ENCODE data around the gene CIART. TPM values are rescaled to one million over a fixed set of nuclear protein-coding genes. Genes with fewer than 3 reads are reported as not detected.

The CIART gene, protein sequence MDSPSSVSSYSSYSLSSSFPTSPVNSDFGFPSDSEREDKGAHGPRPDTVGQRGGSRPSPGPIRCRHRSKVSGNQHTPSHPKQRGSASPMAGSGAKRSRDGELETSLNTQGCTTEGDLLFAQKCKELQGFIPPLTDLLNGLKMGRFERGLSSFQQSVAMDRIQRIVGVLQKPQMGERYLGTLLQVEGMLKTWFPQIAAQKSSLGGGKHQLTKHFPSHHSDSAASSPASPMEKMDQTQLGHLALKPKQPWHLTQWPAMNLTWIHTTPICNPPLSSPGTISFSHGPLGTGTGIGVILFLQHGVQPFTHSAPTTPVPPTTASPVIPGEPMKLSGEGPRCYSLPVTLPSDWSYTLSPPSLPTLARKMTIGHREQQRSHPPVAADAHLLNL
- 1.8 to 3.5 TPM (median 2.5 TPM) in 5 replicates for total RNA-seq (2022; extraction: Qiagen RNA extraction)

GRCh38 chr1:150281758-150282557 lies at the start of gene CIART:
CIART (plus strand) TSS chr1:150282554; CDS start chr1:150283268, 714 bp downstream.

GRCh38 chr1:150235852-150236613 lies 46.3 kb upstream of the CIART start, which contains the start of gene ANP32E:
ANP32E (minus strand) TSS chr1:150236112; CDS start chr1:150235786, 326 bp downstream.

GRCh38 chr1:150257624-150258585 lies 24.4 kb upstream of the CIART start, which contains the start of gene CA14:
CA14 (plus strand) TSS chr1:150257774; CDS start chr1:150258129, 355 bp downstream.

DNA sequence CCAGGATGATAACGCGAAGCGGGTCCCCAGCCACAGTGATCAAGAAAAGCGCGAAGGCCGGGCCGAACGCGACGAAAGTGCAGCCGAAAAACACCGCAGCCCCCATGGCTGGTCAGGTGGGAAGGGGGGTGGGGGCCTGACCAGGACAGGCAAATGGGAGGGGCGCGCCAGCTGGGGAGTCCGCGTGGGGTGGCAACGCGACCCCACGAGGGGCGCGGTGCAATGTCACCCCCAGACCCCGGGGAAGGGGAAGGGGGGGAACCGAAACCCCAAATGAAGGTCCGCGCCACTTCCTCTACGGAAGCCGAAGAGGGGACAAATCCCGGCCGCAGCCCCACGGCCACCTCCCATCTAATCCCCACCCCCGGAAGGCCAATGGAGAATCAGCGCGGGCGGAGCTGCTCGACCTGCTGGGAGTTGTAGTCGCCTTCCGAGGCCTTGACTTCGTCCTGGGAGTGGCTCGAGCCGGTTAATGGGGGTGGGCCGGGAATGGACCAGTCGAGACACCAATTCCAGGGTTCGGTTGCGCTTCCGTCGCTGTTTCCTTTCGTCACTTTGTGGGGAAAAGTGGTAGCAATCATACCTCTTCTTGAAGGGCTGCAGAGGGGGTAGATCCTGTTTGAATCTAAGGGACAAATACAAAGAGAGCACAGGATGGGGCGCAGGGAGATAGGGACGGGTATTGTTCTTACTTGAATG lies 13.5 kb upstream of the CIART start, which contains the start of gene APH1A:
TSS of gene APH1A (minus strand) at position 312 of the 699 bp plus-strand sequence. CDS start at position 106, 206 bp downstream.

GRCh38 chr1:150293433-150294253 lies 11.3 kb downstream of the CIART start, which contains the start of gene MRPS21:
MRPS21 (plus strand) TSS chr1:150293861; CDS start chr1:150294367, 506 bp downstream.

Other genes starting within 250 kb of the CIART start
- 14.4 to 15.7 TPM (median 14.6 TPM) in 5 replicates for gene VPS45, start 214.8 kb upstream of the CIART start, total RNA-seq (2022; extraction: Qiagen RNA extraction)
- 5.0 to 7.0 TPM (median 6.7 TPM) in 5 replicates for gene PLEKHO1, start 132.6 kb upstream of the CIART start, total RNA-seq (2022; extraction: Qiagen RNA extraction)
- gene ANP32E, start 46.4 kb upstream of the CIART start, total RNA-seq (2022; extraction: Qiagen RNA extraction) = 33.2 to 53.2 TPM (median 41.0 TPM) in 5 replicates
- gene CA14, start 24.8 kb upstream of the CIART start, total RNA-seq (2022; extraction: Qiagen RNA extraction) = not detected in 5 replicates
- 137 to 147 TPM (median 146 TPM) in 5 replicates for gene APH1A, start 13.5 kb upstream of the CIART start, total RNA-seq (2022; extraction: Qiagen RNA extraction)
- gene C1orf54, start 9.8 kb upstream of the CIART start, total RNA-seq (2022; extraction: Qiagen RNA extraction) = 0.21 to 0.63 TPM (median 0.32 TPM) in 5 replicates
- gene MRPS21, start 11.3 kb downstream of the CIART start, total RNA-seq (2022; extraction: Qiagen RNA extraction) = 77.6 to 88.6 TPM (median 83.9 TPM) in 5 replicates
- 47.0 to 53.5 TPM (median 51.6 TPM) in 5 replicates for gene PRPF3, start 39.0 kb downstream of the CIART start, total RNA-seq (2022; extraction: Qiagen RNA extraction)
- gene RPRD2, start 81.6 kb downstream of the CIART start, total RNA-seq (2022; extraction: Qiagen RNA extraction) = 12.9 to 13.6 TPM (median 13.3 TPM) in 5 replicates
- gene TARS2, start 204.9 kb downstream of the CIART start, total RNA-seq (2022; extraction: Qiagen RNA extraction) = 21.6 to 23.6 TPM (median 22.4 TPM) in 5 replicates
- gene ECM1, start 225.6 kb downstream of the CIART start, total RNA-seq (2022; extraction: Qiagen RNA extraction) = 1.4 to 1.9 TPM (median 1.4 TPM) in 5 replicates
- gene FALEC, start 233.2 kb downstream of the CIART start, total RNA-seq (2022; extraction: Qiagen RNA extraction) = 0.13 to 0.35 TPM (median 0.26 TPM) in 4 of 5 replicates, not detected in the other

All from A549 treated with AZD2906 at 1 μM for 4 hours (cell line).